IMR-90 (cell line): ENCODE measurements around the gene TRIM62.

Experiments used
- BHLHE40 ChIP-seq: fragments of 150-350 bp; IDR thresholded peaks from 2 replicates; pipeline ENCODE4 v1.6.1; 2016; ENCODE audit warnings: mild to moderate bottlenecking, low read depth, low read length
- MXI1 ChIP-seq: IDR thresholded peaks from 2 replicates; pipeline ENCODE4 v1.6.1; 2012; ENCODE audit warnings: low read depth, mild to moderate bottlenecking, low read length, moderate library complexity, borderline replicate concordance
- POLR2A ChIP-seq: IDR thresholded peaks from 2 replicates; pipeline ENCODE4 v1.6.1; 2012; ENCODE audit warnings: mild to moderate bottlenecking, low read depth, low read length
- RFX5 ChIP-seq: IDR thresholded peaks from 2 replicates; pipeline ENCODE4 v1.8.0; 2012; ENCODE audit warnings: low read depth, mild to moderate bottlenecking, low read length, moderate library complexity
- TF ChIP-seq, protein P1 (sequence below): conservative IDR thresholded peaks from 2 replicates; pipeline ENCODE4 v1.5.1; 2012; ENCODE audit warnings: mild to moderate bottlenecking, low read depth, low read length, improper control_type of control experiment
- TF ChIP-seq, protein P2 (sequence below): fragments of 150-350 bp; IDR thresholded peaks from 2 replicates; pipeline ENCODE4 v1.6.1; 2017; ENCODE audit warnings: mild to moderate bottlenecking, antibody characterized with exemption, low read length, low read depth
- TF ChIP-seq, protein P3 (sequence below): fragments of 150-350 bp; IDR thresholded peaks from 2 replicates; pipeline ENCODE4 v1.6.1; 2016; ENCODE audit warnings: low read depth, mild to moderate bottlenecking, low read length, moderate library complexity, borderline replicate concordance

- TF ChIP-seq, protein P1, sequence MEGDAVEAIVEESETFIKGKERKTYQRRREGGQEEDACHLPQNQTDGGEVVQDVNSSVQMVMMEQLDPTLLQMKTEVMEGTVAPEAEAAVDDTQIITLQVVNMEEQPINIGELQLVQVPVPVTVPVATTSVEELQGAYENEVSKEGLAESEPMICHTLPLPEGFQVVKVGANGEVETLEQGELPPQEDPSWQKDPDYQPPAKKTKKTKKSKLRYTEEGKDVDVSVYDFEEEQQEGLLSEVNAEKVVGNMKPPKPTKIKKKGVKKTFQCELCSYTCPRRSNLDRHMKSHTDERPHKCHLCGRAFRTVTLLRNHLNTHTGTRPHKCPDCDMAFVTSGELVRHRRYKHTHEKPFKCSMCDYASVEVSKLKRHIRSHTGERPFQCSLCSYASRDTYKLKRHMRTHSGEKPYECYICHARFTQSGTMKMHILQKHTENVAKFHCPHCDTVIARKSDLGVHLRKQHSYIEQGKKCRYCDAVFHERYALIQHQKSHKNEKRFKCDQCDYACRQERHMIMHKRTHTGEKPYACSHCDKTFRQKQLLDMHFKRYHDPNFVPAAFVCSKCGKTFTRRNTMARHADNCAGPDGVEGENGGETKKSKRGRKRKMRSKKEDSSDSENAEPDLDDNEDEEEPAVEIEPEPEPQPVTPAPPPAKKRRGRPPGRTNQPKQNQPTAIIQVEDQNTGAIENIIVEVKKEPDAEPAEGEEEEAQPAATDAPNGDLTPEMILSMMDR = no peak
- TF ChIP-seq, protein P2, sequence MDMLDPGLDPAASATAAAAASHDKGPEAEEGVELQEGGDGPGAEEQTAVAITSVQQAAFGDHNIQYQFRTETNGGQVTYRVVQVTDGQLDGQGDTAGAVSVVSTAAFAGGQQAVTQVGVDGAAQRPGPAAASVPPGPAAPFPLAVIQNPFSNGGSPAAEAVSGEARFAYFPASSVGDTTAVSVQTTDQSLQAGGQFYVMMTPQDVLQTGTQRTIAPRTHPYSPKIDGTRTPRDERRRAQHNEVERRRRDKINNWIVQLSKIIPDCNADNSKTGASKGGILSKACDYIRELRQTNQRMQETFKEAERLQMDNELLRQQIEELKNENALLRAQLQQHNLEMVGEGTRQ = no peak
- TF ChIP-seq RFX5 (no peak), BHLHE40 (no peak), POLR2A (no peak), MXI1 (no peak)
- TF ChIP-seq, protein P3, sequence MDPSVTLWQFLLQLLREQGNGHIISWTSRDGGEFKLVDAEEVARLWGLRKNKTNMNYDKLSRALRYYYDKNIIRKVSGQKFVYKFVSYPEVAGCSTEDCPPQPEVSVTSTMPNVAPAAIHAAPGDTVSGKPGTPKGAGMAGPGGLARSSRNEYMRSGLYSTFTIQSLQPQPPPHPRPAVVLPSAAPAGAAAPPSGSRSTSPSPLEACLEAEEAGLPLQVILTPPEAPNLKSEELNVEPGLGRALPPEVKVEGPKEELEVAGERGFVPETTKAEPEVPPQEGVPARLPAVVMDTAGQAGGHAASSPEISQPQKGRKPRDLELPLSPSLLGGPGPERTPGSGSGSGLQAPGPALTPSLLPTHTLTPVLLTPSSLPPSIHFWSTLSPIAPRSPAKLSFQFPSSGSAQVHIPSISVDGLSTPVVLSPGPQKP = no peak
Observed at GRCh38 chr1:33117440-33118085, 64.3 kb downstream of the TRIM62 start.
